ENCODE measurements around the gene TIGD3.
"Not testable (repeated sequence)": the region's sequence is repeated elsewhere in the genome, so short reads cannot be mapped to it uniquely, and the experiment has no call there.

TIGD3 gene

DNA sequence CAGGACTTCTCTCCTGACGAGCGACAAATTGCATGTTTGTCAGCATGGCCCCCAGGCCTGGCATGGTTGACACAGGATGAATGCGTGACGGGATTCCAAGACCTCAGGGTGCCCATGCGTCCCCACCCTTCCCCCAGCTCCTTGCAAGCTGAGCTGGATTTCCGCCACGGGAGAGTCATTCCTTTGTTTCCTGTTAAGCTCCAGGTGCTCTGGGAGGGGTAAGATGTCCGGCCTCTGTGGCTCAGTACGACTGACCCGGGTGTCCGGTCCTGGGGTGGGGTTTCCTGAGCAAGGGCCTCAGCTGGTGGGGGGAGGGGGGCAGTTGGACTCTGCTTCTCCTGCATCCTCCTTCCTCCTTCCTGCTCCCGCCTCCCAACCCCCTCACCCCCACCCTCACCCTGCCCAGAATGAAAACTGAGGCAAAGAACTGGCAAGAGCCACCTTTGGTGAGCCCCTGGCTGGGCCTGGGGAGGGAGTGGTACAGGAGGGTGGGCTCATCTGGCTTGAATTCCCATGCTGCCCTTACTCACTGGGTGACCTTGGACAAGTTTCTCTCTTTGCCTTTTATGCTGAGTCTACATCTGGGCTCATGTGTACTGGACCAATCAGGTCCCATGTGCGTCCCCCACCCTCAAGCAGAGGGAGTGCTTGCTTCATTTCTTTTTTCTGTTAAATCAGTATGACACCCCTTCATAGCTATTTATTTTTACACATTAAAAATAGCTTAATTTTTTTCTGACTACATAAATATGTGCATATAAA lies 37.3 kb upstream of the TIGD3 start:
- Mint-ChIP-seq H3K4me1 (peaks cover 19% of the 10 kb centered on the region), H3K27me3 (peaks cover 27% of the 10 kb centered on the region), H3K4me3 (no peak overlapping the region), H3K9me3 (no peaks in the 10 kb centered on the region), H3K27ac (no peak overlapping the region)
- DNase-seq: no peak
- no peak for ATAC-seq

DNA sequence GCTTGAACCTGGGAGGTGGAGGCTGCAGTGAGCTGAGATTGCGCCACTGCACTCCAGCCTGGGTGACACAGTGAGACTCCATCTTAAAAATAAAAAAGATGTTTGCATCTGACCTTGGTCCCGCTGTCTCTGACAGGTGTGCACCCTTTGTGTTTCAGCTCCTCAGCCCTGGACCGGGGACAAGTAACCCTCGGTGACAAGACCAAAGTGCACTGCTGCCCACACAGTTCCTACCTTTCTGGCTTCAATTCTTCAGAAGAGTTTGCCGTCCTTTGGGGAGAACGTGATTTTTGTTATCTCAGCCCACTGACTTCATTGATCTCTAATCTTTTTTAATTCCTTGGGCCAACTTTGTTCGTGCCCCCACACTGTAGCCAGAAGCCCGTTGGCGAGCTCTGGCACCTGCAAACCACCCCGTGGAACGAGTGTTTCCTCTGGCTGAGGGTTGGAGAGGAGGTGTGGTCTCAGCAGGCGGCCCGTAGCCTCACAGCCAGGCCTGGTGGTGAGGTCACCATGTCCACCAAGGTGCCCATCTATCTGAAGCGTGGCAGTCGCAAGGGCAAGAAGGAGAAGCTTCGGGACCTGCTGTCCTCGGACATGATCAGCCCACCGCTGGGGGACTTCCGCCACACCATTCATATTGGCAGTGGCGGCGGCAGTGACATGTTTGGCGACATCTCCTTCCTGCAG lies 34.0 kb upstream of the TIGD3 start:
- Mint-ChIP-seq H3K27ac (no peak overlapping the region), H3K4me3 (no peak overlapping the region), H3K4me1 (peaks cover 10% of the 10 kb centered on the region), H3K9me3 (no peaks in the 10 kb centered on the region), H3K27me3 (peaks cover 12% of the 10 kb centered on the region)
- DNase-seq: no peak
- ATAC-seq: no peak

DNA sequence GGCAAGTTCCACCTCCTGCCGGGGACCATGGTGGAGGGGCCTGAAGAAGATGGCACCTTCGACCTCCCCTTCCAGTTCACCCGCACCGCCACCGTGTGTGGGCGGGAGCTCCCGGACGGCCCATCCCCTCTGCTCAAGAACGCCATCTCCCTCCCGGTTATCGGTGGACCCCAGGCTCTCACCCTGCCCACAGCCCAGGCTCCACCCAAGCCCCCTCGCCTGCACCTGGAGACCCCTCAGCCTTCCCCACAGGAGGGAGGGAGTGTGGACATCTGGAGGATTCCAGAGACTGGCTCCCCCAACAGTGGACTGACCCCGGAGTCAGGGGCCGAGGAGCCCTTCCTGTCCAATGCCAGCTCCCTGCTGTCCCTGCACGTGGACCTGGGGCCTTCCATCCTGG lies 33.5 kb upstream of the TIGD3 start:
- DNase-seq (no peak), ATAC-seq (no peak)
- Mint-ChIP-seq H3K4me3 (no peak overlapping the region), H3K27ac (no peak overlapping the region), H3K9me3 (no peaks in the 10 kb centered on the region), H3K4me1 (peaks cover 4% of the 10 kb centered on the region), H3K27me3 (peaks cover 7% of the 10 kb centered on the region)

DNA sequence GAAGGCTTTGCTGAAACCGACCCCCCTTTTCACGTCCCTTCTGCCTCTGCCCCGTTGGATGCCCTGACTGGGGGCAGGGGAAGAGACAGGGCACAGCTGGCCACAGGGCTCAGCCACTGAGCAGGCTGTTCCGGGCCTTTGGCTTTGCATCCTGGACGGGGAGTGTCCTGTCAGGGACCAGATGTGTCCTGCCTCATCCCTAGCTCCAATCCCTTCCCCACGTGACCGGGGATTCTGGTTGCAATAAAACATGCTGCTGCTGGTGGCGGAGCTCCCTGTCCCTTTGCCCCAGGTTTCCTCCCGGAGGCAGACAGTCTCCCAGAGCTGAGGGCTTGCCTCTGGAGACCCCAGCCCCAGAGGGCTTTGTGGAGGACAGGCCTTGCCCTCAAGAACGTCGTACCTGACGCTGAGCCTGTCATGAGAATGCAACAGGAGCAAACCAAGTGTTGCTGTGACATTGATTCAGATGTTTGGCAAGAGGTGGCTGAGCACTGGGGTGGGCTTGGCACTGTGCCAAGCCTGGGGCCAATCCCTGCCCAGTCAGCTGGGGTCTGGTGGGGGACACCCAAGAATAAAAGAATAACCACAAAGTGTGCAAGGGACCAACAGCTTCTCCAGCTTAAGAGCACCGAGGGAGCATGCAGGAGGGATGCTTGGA lies 32.6 kb upstream of the TIGD3 start:
- H3K27me3 Mint-ChIP-seq: no peaks in the 10 kb centered on the region
- DNase-seq: no peak
- H3K9me3 Mint-ChIP-seq: no peaks in the 10 kb centered on the region
- H3K4me3 Mint-ChIP-seq: no peak overlapping the region
- no peak for ATAC-seq
- peak overlapping the region; percentile 62 to 87 for H3K27ac Mint-ChIP-seq
- no peaks in the 10 kb centered on the region for H3K4me1 Mint-ChIP-seq

DNA sequence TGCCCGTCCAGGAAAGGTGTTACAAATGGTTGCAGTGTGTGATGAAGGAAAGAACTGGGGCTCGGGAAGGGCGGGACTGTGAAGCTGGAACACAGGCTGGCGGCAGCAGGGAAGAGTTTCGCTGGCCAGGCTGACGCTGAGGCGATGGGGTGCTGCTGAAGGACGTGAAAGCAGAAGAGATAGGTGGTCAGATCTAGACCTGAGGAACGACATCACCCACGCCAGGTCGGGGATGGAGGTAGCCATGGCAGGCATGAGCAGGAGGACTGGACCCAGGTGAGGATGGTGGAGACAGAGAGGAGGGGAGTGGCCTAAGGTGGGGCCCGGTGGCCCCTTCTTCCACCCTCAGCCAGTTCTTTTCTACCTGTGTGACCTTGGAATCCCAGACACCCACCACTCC lies 30.7 kb upstream of the TIGD3 start:
- Mint-ChIP-seq H3K9me3 (no peaks in the 10 kb centered on the region), H3K4me3 (no peak overlapping the region), H3K4me1 (no peaks in the 10 kb centered on the region), H3K27me3 (no peaks in the 10 kb centered on the region), H3K27ac (no peak overlapping the region)
- ATAC-seq (no peak), DNase-seq (no peak)

DNA sequence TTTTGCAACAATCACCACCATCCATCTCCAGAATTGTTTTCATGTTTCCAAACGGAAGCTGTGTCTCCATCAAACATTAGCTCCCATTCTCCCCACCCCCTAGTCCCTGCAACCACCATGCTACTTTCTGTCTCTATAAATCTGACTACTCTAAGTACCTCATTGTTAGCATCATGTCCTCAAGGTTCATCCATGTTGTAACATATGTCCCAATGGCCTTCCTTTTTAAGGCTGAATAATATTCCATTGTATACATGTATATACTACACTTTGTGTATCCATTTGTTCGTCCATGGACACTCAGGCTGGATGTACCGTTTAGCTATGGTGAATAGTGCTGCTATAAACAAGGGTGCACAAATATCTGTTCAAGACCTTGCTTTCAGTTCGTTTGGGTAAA lies 29.1 kb upstream of the TIGD3 start:
- Mint-ChIP-seq H3K9me3 (no peaks in the 10 kb centered on the region), H3K4me3 (no peak overlapping the region), H3K4me1 (peaks cover 8% of the 10 kb centered on the region), H3K27me3 (no peaks in the 10 kb centered on the region), H3K27ac (no peak overlapping the region)
- DNase-seq (no peak), ATAC-seq (no peak)

DNA sequence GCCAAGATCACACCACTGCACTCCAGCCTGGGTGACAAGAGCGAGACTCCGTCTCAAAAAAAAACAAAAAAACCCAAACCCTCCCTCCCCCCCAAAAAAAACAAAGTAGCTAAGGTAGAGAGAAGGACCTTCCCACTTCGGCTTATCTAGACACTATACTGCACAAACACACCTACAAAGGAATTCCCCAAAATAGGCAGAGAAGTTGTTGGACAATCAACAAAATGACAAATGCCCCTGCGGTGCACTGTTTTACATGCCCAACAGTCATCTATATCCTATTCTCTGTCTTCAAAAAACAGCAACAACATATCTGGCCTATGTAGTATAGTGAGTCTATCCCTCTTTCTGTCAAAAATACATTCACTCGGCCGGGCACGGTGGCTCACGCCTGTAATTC lies 27.5 kb upstream of the TIGD3 start:
- Mint-ChIP-seq H3K4me3 (no peak overlapping the region), H3K9me3 (no peaks in the 10 kb centered on the region), H3K27me3 (no peaks in the 10 kb centered on the region), H3K27ac (no peak overlapping the region), H3K4me1 (peaks cover 8% of the 10 kb centered on the region)
- ATAC-seq (no peak), DNase-seq (no peak)

DNA sequence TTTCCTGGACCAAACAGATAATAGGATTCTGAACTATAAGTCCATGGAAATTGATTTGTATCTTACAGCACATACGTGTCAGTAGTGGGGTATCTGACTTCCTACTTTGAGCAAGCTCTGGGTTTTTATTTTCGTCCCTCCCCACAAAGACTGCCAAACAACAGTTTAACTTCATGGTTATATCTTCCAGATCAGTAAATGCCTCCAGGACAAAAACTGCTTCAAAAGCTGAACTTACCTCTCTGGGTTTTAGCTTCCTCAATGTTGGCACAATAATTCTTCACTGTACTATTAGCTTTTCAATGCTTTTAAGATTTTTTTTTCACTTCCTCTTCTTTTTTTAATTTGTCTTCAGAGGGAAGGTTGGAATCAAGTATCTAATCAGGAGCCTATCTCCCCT lies 25.1 kb upstream of the TIGD3 start:
- no peak for ATAC-seq
- Mint-ChIP-seq H3K4me3 (peak overlapping the region in 1 of 2 donors; percentile 57), H3K9me3 (no peaks in the 10 kb centered on the region), H3K27me3 (no peaks in the 10 kb centered on the region), H3K4me1 (peaks cover 11% of the 10 kb centered on the region), H3K27ac (no peak overlapping the region)
- DNase-seq: no peak

DNA sequence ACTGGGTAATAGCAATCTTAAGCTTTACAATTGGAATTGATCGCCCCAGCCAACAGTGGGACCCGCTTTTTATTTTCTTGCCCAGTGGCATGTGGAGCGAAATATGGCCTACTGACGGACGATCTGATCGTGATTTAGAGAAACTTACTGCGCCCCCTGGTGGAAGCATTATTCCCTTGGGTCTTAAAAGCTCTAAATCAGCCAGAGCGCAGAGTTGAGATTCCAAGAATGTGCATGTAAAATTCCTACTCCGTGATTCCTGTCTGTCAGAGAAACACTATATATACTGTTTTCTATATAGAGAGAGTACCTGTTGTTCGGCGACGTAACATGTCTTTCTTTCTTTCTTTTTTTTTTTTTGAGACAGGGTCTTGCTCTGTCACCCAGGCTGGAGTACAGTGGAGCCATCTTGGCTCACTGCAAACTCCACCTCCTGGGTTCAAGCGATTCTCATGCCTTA lies 24.6 kb upstream of the TIGD3 start:
- ATAC-seq (peak; percentile 40), DNase-seq (peak; percentile 77 to 78)
- Mint-ChIP-seq H3K4me1 (peaks cover 15% of the 10 kb centered on the region), H3K27me3 (no peaks in the 10 kb centered on the region), H3K4me3 (peak overlapping the region in 1 of 2 donors; percentile 57), H3K9me3 (no peaks in the 10 kb centered on the region), H3K27ac (peak overlapping the region in 1 of 2 donors; percentile 42)

DNA sequence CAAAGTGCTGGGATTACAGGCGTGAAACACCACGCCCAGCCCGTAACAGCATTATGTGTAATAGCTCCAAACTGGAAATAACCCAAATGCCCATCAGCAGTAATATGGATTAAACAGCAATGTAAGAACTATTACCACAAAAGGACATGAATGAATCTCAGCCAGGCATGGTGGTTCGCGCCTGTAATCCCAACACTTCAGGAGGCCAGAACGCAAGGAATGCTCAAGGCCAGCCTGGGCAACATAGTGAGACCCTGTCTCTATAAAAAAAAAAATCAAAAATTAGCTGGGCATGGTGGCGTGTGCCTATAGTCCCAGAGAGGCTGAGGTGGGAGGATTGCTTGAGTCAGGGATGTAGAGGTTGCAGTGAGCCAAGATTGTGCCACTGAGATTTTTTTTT lies 24.0 kb upstream of the TIGD3 start:
- Mint-ChIP-seq H3K27ac (no peak overlapping the region), H3K4me1 (peaks cover 21% of the 10 kb centered on the region), H3K4me3 (no peak overlapping the region), H3K27me3 (no peaks in the 10 kb centered on the region), H3K9me3 (no peaks in the 10 kb centered on the region)
- DNase-seq: no peak
- ATAC-seq: no peak

DNA sequence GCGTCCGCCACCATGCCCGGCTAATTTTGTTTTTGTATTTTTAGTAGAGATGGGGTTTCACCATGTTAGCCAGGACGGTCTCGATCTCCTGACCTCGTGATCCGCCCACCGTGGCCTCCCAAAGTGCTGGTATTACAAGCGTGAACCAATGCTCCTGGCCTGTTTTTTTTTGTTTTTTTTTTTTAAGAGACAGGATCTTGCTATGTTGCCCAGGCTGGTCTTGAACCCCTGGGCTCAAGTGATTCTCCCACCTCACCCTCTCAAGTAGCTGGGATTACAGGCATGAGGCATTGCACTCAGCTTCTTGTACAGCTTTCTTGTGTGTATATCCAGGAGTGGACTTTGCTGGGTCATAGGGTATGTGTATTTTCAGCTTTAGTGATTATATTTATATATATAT lies 22.0 kb upstream of the TIGD3 start:
- H3K9me3 Mint-ChIP-seq, DNase-seq, H3K4me3 Mint-ChIP-seq, H3K27ac Mint-ChIP-seq, H3K27me3 Mint-ChIP-seq, ATAC-seq: not testable (repeated sequence)
- H3K4me1 Mint-ChIP-seq: peaks cover 25% of the 10 kb centered on the region

DNA sequence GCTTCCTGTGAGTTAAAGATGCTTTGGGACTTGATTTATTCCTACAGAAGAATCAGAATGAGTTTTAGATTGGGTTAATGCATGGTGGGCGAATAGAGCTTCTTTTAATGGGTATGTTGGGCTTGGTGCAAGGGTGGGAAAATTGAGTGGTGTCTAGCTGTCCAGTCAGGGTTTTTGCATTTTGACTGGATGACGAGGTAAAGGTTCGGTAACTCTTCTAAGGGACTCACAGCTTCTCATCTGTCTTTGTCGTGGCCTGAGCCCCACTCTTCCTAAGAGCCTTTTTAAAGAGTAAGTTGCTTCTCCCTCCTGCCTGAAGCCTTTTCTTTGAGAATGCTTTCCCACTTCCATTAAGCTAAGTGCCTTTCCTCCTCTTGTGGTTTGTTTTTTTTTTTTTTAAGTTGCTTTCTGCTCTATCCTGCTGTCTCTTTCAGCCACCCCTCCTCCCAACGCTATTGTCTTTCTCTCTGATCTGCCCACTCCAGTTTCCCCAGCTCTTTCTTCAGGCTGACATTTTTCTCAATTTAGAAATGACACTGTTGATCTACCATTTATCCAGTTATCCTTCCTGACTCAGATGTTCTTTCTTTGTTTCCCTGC lies 19.8 kb upstream of the TIGD3 start:
- H3K4me3 Mint-ChIP-seq: peak overlapping the region; percentile 89 to 95
- no peak for DNase-seq
- no peaks in the 10 kb centered on the region for H3K27me3 Mint-ChIP-seq
- peaks cover 40% of the 10 kb centered on the region for H3K4me1 Mint-ChIP-seq
- ATAC-seq: no peak
- H3K27ac Mint-ChIP-seq: peak overlapping the region; percentile 92 to 94
- H3K9me3 Mint-ChIP-seq: no peaks in the 10 kb centered on the region

DNA sequence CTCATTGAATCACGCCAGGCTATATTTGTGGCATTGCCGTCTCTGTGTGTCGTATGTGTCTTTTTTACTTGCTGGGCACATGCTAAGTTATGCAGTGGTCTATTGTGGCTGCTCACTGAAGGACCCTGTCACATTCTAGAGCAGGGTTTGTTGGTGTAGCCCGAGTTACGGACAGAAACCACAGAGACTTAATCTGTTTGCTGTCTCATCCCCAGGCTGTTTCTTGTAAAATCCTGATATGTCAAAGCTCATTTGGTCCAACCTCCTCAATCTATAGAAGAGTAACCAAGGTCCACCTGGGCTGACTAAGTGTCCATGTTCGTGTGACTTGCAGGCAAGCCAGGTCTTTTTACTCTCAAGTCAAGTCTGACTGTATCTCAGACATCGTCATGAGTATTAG lies 15.9 kb upstream of the TIGD3 start:
- no peak for ATAC-seq
- Mint-ChIP-seq H3K9me3 (no peaks in the 10 kb centered on the region), H3K4me1 (peaks cover 47% of the 10 kb centered on the region)

DNA sequence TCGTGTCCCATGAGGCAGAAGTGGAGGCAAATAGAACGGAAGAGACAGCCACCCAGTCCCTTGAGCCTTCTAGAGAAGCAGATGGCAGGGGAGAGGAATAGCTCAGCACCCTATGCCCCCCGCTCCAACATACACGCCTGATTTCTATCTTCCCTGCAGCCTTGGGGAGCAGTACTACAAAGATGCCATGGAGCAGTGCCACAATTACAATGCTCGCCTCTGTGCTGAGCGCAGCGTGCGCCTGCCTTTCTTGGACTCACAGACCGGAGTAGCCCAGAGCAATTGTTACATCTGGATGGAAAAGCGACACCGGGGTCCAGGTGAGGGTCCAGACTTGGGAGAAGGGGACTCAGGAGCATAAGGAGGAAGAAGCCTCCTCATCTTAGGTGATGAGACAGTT lies 14.3 kb upstream of the TIGD3 start:
- no peak for DNase-seq
- Mint-ChIP-seq H3K9me3 (no peaks in the 10 kb centered on the region), H3K27me3 (no peaks in the 10 kb centered on the region), H3K4me1 (peaks cover 37% of the 10 kb centered on the region), H3K27ac (peak overlapping the region in 1 of 2 donors; percentile 9), H3K4me3 (no peak overlapping the region)
- ATAC-seq: no peak

More for the DNA sequence above, 15.9 kb upstream of the TIGD3 start:
- Mint-ChIP-seq H3K27ac (peak overlapping the region in 1 of 2 donors; percentile 35), H3K27me3 (no peaks in the 10 kb centered on the region), H3K4me3 (no peak overlapping the region)
- no peak for DNase-seq

DNA sequence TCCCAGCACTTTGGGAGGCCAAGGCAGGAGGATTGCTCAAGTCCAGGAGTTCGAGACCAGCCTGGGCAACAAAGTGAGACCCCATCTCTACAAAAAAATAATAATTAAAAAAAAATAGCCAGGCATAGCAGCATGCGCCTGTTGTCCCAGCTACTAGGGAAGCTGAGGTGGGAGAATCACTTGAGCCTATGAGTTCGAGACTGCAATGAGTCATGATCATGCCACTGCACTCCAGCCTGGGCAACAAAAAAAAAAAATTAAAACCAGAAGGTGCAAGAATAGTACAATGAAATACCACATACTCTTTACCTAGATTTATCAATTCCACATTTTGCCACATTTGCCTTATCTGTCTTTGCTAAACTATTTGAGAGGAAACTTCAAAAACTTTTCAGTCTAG lies 12.7 kb upstream of the TIGD3 start:
- H3K4me3 Mint-ChIP-seq: no peak overlapping the region

DNA sequence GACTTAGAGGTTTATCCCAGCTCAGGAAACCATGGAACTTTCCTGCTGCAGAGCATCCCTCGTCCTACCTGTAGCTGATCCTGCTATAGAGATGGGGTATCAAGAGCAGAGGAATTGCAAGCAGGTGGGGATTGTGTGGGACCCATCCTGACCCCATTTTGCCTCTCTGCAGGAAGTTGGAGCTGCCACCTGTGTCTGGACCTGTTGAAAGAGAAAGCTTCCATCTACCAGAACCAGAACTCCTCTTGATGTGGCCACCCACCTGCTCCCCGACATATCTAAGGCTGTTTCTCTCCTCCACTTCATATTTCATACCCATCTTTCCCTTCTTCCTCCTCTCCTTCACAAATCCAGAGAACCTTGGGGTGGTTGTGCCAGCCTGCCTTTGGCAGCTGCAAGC lies 3.0 kb upstream of the TIGD3 start:
- no peak overlapping the region for H3K27ac Mint-ChIP-seq

More for the DNA sequence above, 12.7 kb upstream of the TIGD3 start:
- DNase-seq (no peak), ATAC-seq (no peak)
- H3K9me3 Mint-ChIP-seq: no peaks in the 10 kb centered on the region
- H3K4me1 Mint-ChIP-seq: peaks cover 30% of the 10 kb centered on the region
- no peaks in the 10 kb centered on the region for H3K27me3 Mint-ChIP-seq
- no peak overlapping the region for H3K27ac Mint-ChIP-seq

More for the DNA sequence above, 3.0 kb upstream of the TIGD3 start:
- no peak for ATAC-seq
- no peaks in the 10 kb centered on the region for H3K9me3 Mint-ChIP-seq
- peaks cover 25% of the 10 kb centered on the region for H3K4me1 Mint-ChIP-seq
- DNase-seq: no peak
- no peaks in the 10 kb centered on the region for H3K27me3 Mint-ChIP-seq
- no peak overlapping the region for H3K4me3 Mint-ChIP-seq

All from stimulated activated naive CD8-positive, alpha-beta T cell treated with anti-CD3 and anti-CD28 coated beads, Interleukin-15, amount 100 ng/mL, for 72 hours (primary cell).